ENCODE measurements around the gene EPHB2.

DNA sequence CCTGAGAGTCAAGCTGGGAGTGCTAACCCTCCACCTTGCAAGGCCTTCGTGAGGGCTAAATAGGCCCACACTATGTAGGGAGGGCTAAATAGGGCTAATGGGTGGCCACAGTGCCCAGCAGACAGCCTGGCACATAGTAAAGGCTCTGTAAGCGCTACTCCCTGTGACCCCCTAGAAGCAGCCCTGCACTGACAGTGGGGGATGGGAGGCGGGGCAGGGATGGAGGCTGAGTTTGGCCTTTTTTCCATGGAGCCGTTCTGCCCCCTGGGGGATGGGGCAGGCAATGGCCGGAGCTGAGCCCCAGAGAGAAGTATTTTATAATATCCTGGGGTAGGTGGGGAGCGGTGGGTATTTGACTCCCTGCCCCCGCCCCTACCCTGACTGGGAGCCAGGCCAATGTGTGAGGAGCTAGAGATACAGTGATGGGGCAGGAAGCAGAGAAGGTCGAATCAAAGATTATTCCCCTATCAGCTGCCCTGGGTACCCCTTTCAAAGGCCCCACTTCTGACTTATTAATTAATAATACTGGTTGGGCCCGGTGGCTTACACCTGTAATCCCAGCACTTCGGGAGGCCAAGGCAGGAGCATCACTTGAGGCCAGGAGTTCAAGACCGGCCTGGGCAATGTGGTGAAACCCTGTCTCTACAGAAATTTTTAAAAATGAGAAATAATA lies 219.7 kb downstream of the EPHB2 start:
- TF ChIP-seq, protein P1, sequence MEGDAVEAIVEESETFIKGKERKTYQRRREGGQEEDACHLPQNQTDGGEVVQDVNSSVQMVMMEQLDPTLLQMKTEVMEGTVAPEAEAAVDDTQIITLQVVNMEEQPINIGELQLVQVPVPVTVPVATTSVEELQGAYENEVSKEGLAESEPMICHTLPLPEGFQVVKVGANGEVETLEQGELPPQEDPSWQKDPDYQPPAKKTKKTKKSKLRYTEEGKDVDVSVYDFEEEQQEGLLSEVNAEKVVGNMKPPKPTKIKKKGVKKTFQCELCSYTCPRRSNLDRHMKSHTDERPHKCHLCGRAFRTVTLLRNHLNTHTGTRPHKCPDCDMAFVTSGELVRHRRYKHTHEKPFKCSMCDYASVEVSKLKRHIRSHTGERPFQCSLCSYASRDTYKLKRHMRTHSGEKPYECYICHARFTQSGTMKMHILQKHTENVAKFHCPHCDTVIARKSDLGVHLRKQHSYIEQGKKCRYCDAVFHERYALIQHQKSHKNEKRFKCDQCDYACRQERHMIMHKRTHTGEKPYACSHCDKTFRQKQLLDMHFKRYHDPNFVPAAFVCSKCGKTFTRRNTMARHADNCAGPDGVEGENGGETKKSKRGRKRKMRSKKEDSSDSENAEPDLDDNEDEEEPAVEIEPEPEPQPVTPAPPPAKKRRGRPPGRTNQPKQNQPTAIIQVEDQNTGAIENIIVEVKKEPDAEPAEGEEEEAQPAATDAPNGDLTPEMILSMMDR (IDR thresholded peaks at IDR 0.05), result peak; percentile 74
- no peak for TF ChIP-seq ZFX (IDR thresholded peaks at IDR 0.05; ENCODE audit: borderline replicate concordance)

All from 22Rv1 (cell line).